HG03565 (cell line): Measurements from ENCODE around the gene AGAP5.
"Not testable (repeated sequence)": the region's sequence is repeated elsewhere in the genome, so short reads cannot be mapped to it uniquely, and the experiment has no call there.

Source experiments
- ATAC-seq: cut with Tn5 transposase; IDR thresholded peaks from one replicate; pipeline ENCODE4 v1.9.1; 2021; ENCODE audit warnings: mild to moderate bottlenecking, moderate library complexity; ENCODE audit not compliant: unreplicated experiment

The AGAP5 gene

GRCh38 chr10:73697675-73698159 lies at the start of gene AGAP5:
Gene AGAP5, minus strand, starts transcription at chr10:73698109. Its CDS starts 354 bp downstream, at chr10:73697755.
- not testable (repeated sequence) for ATAC-seq

DNA sequence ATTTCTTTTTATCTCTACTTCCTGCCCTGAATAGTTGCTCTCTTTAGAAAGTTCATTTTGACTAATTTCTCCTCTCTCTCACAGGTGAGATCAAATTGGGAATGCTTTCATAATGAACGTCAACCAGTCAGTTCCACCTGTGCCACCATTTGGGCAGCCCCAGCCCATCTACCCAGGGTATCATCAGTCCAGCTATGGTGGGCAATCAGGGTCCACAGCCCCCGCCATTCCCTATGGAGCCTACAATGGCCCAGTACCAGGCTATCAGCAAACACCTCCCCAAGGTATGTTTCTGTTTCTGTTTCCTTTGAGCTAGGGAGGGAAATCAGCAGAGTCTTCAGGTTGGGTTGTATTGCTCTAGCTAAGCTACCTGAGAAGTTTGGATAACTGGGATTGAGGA lies 48.8 kb upstream of the AGAP5 start:
- no peak for ATAC-seq

DNA sequence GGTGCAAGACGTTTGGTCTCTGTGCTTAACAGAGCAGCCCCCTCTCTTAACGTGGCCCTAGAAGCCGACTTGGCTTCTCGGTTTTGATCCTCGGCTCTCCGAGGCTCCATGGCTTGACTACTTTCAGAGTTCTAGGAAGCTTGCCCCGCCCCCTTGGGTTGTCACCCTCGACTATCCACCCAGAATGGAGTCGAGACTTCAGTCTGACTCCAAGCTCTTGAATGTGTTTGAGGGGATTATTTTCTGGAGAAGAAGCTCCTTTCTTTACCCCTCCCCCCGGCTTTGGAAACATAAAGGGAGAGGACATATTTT lies 46.7 kb upstream of the AGAP5 start:
- ATAC-seq: peak; percentile 10

- ATAC-seq: peak; percentile 87
Observed at GRCh38 chr10:73743905-73744663, 46.2 kb upstream of the AGAP5 start, which contains the start of gene SEC24C. Gene SEC24C, plus strand, starts transcription at chr10:73744372. Its CDS starts 2,461 bp downstream, at chr10:73746833.

DNA sequence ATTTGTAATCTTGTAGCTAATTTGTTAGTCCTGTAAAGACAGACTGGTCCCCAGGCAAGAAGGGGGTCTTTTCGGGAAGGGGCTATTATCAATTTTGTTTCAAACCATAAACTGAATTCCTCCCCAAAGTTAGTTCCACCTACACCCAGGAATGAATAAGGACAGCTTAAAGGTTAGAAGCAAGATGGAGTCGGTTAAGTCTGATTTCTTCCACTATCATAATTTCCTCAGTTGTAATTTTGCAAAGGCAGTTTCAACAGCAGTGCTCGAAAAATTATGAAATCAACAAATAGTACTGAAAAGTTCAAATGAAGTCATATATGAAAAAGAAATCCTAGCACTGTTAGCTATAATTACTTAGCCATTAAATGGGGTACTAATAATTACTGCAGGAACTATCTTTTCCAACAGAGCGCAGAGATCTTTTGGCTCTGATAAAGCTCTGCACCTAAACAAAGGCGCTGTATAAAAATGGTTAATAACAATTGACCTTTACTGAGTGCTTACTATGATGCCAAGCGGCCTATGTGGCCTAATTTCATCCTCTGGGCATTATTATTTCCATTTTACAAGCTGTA lies 45.5 kb upstream of the AGAP5 start:
- ATAC-seq: no peak

GRCh38 chr10:73742454-73742734 lies 44.5 kb upstream of the AGAP5 start:
- no peak for ATAC-seq

DNA sequence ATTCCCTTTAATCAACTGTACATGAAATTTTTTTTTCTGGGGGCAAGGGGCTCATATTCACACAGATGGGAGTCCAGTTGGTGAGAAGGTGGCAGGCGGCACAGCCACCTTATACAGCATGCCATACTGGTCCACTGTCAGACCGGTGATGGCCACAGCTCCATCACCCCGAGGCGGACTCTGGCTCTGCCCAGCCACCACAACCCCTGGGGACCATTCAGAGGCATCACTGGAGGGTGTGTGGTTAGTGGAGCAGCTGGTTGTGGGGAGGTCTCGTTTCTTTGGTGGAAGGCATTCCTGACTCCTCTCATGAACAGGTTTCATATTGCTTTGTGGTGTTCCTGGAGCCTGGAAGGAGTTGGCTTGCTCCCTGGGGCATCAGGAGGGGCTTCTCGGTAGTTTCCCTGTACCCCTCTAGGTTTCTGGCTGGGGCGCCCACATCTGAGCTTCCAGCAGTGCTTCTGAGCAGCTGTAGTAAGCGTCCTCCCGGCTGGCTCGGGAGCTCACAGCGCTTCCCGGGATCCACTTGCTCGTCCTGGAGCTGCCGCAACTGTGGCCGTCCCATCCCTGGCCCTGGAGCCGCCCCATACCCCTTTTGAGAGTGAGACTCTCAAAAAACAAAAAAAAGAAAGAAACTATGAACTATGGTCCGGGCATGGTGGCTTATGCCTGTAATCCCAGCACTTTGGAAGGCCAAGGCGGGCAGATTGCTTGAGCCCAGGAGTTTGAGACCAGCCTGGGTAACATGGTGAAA lies 42.8 kb upstream of the AGAP5 start:
- not testable (repeated sequence) for ATAC-seq

DNA sequence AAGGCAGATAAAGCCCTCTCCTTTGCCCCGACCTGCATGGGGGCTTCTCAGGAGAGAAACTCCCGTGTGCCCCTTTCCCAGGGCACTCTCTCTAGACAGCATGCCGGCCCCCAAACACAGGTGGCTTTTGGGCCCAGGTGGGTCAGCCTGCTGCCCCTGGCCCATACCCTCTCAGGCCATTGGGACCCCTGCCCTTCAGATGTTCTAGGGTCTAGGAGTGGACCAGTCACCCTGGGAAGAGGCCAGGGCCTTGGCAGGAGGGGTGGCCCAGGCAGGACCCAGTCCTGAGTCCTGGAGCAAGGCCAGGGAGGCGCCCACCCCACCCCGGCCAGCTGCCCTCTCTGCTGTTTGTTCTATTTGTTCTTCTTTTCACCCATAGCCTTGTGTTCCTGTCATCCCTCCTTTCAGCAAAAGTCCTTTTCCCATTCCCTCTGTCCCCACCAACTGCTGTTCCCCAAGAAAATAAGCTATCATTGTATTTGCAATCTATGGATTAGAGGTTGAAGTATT lies 36.9 kb upstream of the AGAP5 start:
- no peak for ATAC-seq

DNA sequence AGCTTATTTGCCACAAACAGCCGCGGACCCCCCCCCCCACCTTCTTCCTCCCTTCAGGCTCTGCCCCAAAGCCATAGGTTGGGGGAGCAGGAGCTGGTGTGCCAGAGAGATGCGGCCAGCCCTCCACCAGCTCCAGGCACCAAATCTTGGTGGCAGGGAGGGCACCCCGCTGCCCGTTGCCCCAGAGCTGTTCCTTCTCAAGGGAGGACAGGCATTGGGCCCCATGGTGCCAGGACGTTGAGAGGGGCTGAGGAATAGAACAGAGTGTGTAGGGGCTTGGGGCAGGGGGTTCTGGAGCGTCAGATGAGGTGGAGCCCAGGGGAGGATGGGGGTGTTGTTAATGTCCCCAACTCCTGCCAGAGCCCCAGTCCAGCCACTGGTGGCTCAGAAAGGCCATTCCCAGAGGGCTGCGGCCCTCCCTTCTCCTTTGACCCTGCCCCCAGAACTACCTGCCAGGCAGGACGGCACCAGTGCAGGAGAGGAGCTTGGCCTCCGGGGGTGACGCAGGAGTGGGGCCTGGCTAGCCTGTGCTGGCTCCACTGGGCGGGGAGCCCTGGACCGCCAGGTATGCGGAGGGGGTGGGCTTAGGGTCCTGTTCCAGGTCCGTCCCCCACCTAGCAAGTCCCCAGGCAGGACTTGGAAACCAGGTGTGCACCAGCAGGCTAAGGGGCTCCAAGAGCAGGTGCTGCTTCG lies 36.3 kb upstream of the AGAP5 start:
- no peak for ATAC-seq

DNA sequence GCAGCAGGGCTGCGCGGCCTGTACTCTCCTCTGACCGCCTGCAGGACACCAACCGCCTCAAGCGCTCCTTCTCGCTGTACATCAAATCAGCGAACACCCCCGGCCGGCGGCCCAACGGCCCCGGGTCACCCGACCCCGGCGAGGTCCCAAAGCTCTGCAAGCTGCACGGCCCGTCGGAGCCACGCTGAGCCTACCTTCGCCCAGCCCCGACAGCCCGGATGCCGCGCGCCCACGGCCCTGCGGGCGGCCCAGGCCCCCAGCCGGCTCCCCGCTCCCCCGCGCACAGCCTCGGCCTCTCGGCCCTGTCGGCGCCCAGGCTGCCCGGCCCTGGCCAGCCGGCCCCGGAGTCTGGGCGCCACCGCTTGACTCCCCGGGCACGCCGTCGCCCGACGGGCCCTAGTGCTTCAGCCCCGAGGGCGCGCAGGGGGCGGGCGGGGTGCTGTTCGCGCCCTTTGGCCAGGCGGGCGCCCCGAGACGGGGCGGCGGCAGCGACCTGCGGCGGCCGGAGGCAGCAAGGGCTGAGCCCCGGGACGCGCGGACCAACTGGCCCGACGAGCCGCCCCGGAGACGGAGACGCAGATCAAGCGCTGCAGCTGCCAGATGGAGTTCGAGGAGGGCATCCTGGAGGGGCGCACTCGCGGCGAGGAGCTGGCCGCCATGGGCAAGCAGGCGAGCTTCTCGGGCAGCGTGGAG lies 35.2 kb upstream of the AGAP5 start:
- ATAC-seq: no peak

GRCh38 chr10:73732426-73732825 lies 34.5 kb upstream of the AGAP5 start:
- ATAC-seq: no peak

DNA sequence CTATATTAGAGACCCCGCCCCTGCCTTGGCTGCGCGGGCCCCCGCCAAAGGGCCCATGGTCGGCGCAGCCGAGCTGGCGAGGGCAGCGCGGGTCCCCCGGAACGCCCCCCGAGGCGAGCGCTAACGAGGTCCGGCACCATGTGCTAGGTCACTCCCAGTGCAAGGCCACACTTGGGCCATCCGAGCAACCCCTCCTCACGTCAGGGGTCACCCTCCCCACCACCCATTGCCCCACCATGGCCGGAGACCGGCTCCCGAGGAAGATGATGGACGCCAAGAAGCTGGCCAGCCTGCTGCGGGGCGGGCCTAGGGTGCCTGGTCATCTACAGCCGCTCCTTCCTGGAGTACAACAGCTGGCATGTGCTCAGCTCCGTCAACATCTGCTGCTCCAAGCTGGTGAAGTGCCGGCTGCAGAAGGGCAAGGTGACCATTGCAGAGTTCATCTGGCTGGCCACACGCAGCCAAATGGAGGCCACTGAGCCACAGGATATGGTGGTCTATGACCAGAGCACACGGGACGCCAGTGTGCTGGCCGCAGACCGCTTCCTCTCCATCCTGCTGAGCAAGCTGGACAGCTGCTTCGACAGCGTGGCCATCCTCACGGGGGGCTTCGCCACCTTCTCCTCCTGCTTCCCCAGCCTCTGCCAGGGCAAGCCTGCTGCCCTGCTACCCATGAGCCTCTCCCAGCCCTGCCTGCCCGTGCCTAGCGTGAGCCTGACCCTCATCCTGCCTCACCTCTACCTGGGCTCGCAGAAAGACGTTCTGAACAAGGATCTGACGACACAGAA lies 33.9 kb upstream of the AGAP5 start:
- ATAC-seq: no peak

- ATAC-seq: peak; percentile 78
Observed at GRCh38 chr10:73730153-73730906, 32.4 kb upstream of the AGAP5 start.

DNA sequence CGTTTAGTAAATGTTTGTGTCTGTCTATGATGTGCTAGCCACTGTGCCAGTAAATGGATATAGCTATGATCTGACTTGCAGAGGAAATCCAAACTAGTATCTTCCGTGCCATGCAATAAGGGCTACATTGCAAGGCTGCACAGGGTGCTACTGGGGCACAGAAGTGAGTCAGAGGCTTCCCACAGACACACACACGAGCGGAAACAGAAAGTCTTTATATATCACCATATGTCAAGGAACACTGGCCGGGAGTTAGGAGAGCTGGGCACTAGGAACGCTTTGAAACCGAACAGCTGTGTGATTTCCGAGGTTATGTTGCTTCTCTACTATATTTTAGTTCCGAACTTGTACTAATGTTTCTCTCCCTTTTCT lies 31.9 kb upstream of the AGAP5 start:
- ATAC-seq: not testable (repeated sequence)

DNA sequence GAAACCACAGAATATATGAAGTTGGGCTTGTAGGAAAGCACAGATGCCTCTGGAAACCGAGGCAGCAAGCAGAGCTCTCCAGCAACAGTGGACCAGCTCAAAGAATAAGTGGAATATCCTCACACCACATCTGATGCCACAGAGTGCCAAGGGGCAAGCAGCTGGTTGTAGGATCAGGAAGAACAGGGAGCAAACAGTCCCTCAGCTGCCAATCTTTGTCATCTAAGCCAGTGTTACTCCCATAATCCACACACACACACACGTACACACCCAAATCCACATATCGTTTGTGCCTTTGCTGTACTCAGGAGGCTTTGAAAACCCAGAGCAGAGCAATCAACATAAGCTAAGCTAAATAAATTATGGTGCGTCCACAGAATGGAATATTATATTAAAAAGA lies 25.6 kb upstream of the AGAP5 start:
- no peak for ATAC-seq

- not testable (repeated sequence) for ATAC-seq
Observed at GRCh38 chr10:73720561-73720960, 22.7 kb upstream of the AGAP5 start.

- ATAC-seq: no peak
Observed at GRCh38 chr10:73717556-73717955, 19.6 kb upstream of the AGAP5 start.

GRCh38 chr10:73716251-73716650 lies 18.3 kb upstream of the AGAP5 start:
- ATAC-seq: no peak
